Esophagus muscularis mucosa (tissue), 4 donors: ENCODE results near the gene ASB1. TPM values are rescaled to one million over a fixed set of nuclear protein-coding genes. Genes with fewer than 3 reads are reported as not detected.

ENCODE experiments used
- DNase-seq: peaks from one replicate; pipeline ENCODE4 v3.0.0-alpha.2; 2017; ENCODE audit errors: extremely low spot score
- H3K27ac ChIP-seq, 4 donors: fragments of 200-600 bp; sonication (generic); replicated peaks in 1 of 4; 1 replicate in 3 of 4; 2 replicates in 1 of 4; pipeline ENCODE4 v1.5.1; 2016 to 2019; ENCODE audit warnings: mild to moderate bottlenecking in 1 of 4
- H3K27me3 ChIP-seq, 4 donors: fragments of 200-600 bp; sonication (generic); one replicate each; pipeline versions ENCODE4 v1.5.1 to v1.6.0; 2016 to 2019
- H3K36me3 ChIP-seq, 4 donors: fragments of 200-600 bp; sonication (generic); one replicate each; pipeline ENCODE4 v1.5.1; 2016 to 2019
- H3K4me1 ChIP-seq, 4 donors: fragments of 200-600 bp; sonication (generic); one replicate each; pipeline ENCODE4 v1.5.1; 2016 to 2019
- H3K4me3 ChIP-seq, 4 donors: fragments of 200-600 bp; sonication (generic); 1 replicate in 2 of 4; 2 replicates in 2 of 4; pipeline ENCODE4 v1.5.1; 2016 to 2019; ENCODE audit warnings: mild to moderate bottlenecking in 4 of 4, moderate library complexity in 1 of 4
- H3K9me3 ChIP-seq, 4 donors: fragments of 200-600 bp; sonication (generic); 1 replicate in 3 of 4; 2 replicates in 1 of 4; pipeline ENCODE4 v1.5.1; 2016 to 2019
- CTCF ChIP-seq, 3 experiments: fragments of 200-600 bp in 2 of 3; fragments of 450-650 bp in 1 of 3; sonication (generic) in 2 of 3; IDR thresholded peaks; one replicate each; pipeline ENCODE4 v1.5.1; 2017 to 2019; ENCODE audit warnings: antibody characterized with exemption in 3 of 3, mild to moderate bottlenecking in 2 of 3, moderate library complexity in 1 of 3
- EP300 ChIP-seq: sonication (generic); formaldehyde crosslinking; IDR thresholded peaks from one replicate; pipeline ENCODE4 v1.6.1; 2017; ENCODE audit warnings: antibody characterized with exemption
- POLR2A ChIP-seq: fragments of 450-650 bp; IDR thresholded peaks from one replicate; pipeline ENCODE4 v1.6.1; 2017; ENCODE audit warnings: antibody characterized with exemption, moderate library complexity, mild to moderate bottlenecking, low read depth
- POLR2AphosphoS5 ChIP-seq, 2 donors: sonication (generic); formaldehyde crosslinking; IDR thresholded peaks; one replicate each; pipeline ENCODE4 v1.6.1; 2017; ENCODE audit warnings: antibody characterized with exemption in 2 of 2
- WGBS: methylation state at CpG from one replicate; pipeline ENCODE4 v1.1.5; 2018; 5-methylcytosine and 5-hydroxymethylcytosine counted together
- intact Hi-C: fragments of 100-400 bp; cut with DNase I; formaldehyde crosslinking; loops from one replicate; pipeline ENCODE4 v1.15.1; 2023
- small RNA-seq, 3 donors: library from RNA; depleted of rRNA; stranded (forward); fragments of <200 nt; gene quantifications; one replicate each; pipeline ENCODE3, GENCODE V24; 2016
- total RNA-seq, 4 donors: library from RNA; depleted of rRNA; stranded (reverse); fragments of >200 nt; gene quantifications; one replicate each; pipeline versions ENCODE4 v1.1.0 to v1.2.1, GENCODE V29; 2016

Gene ASB1
- total RNA-seq, 4 donors from 2014 or later: 19.9 to 42.1 (median 33.9) TPM

DNA sequence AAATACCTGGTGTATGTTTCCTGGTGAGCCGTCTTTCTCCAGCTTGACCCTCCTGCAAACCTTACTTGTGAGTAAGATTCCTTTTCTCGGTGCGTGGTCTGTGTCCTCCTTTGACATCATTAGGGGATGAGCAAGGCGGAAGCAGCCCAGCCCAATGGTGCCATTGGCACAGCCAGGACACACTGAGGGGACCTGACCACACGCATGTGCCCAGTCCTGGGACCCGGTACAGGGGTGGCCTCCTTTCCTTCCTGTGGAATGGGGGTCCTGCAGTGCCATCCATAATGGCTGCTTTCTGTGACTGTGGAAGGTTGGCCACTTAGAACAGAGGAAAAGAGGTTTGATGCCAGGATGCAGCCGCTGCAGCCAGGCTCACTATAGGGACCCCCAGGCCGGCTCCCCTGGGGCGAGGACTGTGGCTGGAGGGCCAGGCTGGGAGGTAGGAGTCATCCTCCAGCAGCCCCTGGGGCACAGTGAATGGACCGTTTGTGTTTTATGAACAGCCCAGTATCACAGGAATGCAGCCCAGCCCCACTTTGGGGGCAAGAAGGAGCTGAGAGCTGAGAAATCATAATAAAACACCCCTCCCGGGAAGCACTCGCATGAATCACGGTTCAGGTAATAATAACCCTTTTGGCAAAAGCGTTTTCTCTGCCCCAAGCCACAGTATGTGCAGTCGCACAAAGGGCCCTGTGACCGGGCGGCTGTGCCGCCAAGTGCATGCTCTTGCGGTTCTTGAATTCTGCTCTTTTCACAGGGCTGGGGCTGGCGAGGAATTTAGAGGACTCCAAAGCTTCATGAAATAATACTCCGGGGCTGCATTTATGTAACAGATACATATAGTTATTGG lies 73.2 kb downstream of the ASB1 start:
- Histone ChIP-seq H3K4me1 (peaks cover 0 to 7% (median 0%) of the 10 kb centered on the region in 4 donors), H3K9me3 (no peaks in the 10 kb centered on the region), H3K27me3 (peaks cover 0 to 6% (median 0%) of the 10 kb centered on the region in 4 donors), H3K27ac (no peak overlapping the region), H3K4me3 (no peak overlapping the region), H3K36me3 (no peaks in the 10 kb centered on the region)
- intact Hi-C loops: no loop called here
- DNase-seq: no peak
- TF ChIP-seq CTCF (IDR thresholded peaks at IDR 0.05) (no peak), EP300 (no peak), POLR2AphosphoS5 (IDR thresholded peaks at IDR 0.05) (no peak), POLR2A (no peak)
- 94% methylated on average over 16 of the region's 21 CpGs for WGBS

GRCh38 chr2:238501311-238501710 lies 74.6 kb downstream of the ASB1 start:
- Histone ChIP-seq H3K36me3 (no peaks in the 10 kb centered on the region), H3K27ac (no peak overlapping the region), H3K9me3 (no peaks in the 10 kb centered on the region), H3K4me3 (no peak overlapping the region), H3K4me1 (peaks cover 0 to 7% (median 0%) of the 10 kb centered on the region in 4 donors), H3K27me3 (no peaks in the 10 kb centered on the region)
- WGBS: 93% methylated on average over 5 of the region's 5 CpGs
- intact Hi-C loops: no loop called here
- TF ChIP-seq POLR2AphosphoS5 (IDR thresholded peaks at IDR 0.05) (no peak), CTCF (IDR thresholded peaks at IDR 0.05) (no peak), POLR2A (no peak), EP300 (no peak)
- no peak for DNase-seq

Small RNA genes within 50 kb of the gene (small RNA-seq; reads per million reads assigned to genes)
- 0 reads per million in 3 donors for gene RNU6-234P

Other genes with a start within 250 kb of the ASB1 start
- 10 to 100 TPM; 27.3 to 36.0 (median 34.3) TPM for gene ILKAP, start 223.2 kb upstream of the ASB1 start, total RNA-seq
- gene HES6, start 186.9 kb upstream of the ASB1 start, total RNA-seq: 10 to 100 TPM; 10.2 to 17.0 (median 11.2) TPM
- gene PER2, start 138.3 kb upstream of the ASB1 start, total RNA-seq: 10 to 100 TPM in 3 of 4 donors, 1 to 10 TPM in 1; 9.1 to 13.1 (median 11.1) TPM
- 10 to 100 TPM; 19.9 to 38.6 (median 23.6) TPM for gene TRAF3IP1, start 106.4 kb upstream of the ASB1 start, total RNA-seq